BE2C (cell line): ENCODE results near the gene NT5C.

Experiments
- DNase-seq: peaks from one replicate; pipeline ENCODE4 v3.0.0-alpha.2; 2020
- H3K27me3 ChIP-seq: fragments of 250-450 bp; sonication (Bioruptor Pico); 2 replicates; pipeline ENCODE4 v1.5.1; 2020; ENCODE audit warnings: mild to moderate bottlenecking
- H3K36me3 ChIP-seq: fragments of 250-450 bp; sonication (Bioruptor Pico); 2 replicates; pipeline ENCODE4 v1.5.1; 2020; ENCODE audit warnings: mild to moderate bottlenecking
- H3K4me1 ChIP-seq: fragments of 250-450 bp; sonication (Bioruptor Pico); 2 replicates; pipeline ENCODE4 v1.5.1; 2020
- H3K4me3 ChIP-seq: 2 replicates; pipeline ENCODE4 v1.5.1; 2011; ENCODE audit warnings: low read depth, low read length
- H3K9me3 ChIP-seq: fragments of 250-450 bp; sonication (Bioruptor Pico); 2 replicates; pipeline ENCODE4 v1.5.1; 2020
- TF ChIP-seq, protein P1 (sequence below): IDR thresholded peaks from 2 replicates; pipeline ENCODE4 v1.5.1; 2012; ENCODE audit warnings: mild to moderate bottlenecking, low read depth, low read length

Gene NT5C

DNA sequence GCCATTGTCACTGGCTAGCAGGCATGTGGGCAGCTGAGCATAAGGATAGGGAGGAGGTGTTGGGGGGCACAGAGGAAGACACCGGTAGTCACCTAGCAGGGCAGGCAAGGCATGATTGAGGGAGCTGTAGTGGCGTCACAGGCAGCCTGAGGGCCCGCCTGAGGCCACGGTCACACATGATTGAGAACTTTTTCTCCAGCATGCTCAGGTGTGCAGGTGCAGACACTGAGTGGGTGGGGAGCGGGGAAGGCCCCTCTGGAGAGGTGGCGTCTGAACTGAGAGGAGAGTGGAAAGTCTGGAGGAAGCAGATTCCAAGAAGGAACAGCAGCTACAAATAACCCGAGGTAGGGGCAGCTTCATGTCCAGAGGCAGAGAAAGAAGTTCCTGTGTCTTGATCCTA lies 32.7 kb downstream of the NT5C start:
- TF ChIP-seq, protein P1, sequence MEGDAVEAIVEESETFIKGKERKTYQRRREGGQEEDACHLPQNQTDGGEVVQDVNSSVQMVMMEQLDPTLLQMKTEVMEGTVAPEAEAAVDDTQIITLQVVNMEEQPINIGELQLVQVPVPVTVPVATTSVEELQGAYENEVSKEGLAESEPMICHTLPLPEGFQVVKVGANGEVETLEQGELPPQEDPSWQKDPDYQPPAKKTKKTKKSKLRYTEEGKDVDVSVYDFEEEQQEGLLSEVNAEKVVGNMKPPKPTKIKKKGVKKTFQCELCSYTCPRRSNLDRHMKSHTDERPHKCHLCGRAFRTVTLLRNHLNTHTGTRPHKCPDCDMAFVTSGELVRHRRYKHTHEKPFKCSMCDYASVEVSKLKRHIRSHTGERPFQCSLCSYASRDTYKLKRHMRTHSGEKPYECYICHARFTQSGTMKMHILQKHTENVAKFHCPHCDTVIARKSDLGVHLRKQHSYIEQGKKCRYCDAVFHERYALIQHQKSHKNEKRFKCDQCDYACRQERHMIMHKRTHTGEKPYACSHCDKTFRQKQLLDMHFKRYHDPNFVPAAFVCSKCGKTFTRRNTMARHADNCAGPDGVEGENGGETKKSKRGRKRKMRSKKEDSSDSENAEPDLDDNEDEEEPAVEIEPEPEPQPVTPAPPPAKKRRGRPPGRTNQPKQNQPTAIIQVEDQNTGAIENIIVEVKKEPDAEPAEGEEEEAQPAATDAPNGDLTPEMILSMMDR = no peak
- no peaks in the 10 kb centered on the region for H3K36me3 ChIP-seq
- no peak overlapping the region for H3K4me3 ChIP-seq
- H3K4me1 ChIP-seq = no peaks in the 10 kb centered on the region
- DNase-seq = no peak
- no peaks in the 10 kb centered on the region for H3K9me3 ChIP-seq
- H3K27me3 ChIP-seq = no peaks in the 10 kb centered on the region

DNA sequence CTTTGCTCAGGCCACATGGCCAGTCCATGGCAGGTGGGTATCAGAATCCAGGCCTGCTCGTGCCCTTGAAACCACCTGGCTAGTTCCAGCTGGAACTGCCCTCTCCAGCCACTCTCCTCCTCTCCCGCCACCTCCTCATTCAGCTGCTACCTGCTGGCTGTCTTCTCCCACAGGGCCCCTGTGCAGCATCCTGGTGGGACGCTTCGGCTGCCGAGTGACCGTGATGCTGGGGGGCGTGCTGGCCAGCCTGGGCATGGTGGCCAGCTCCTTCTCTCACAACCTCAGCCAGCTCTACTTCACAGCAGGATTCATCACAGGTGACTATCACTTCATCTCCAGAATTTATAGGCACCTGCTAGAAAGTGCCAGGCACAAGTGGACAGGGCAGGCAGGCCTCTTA lies 33.7 kb downstream of the NT5C start:
- Histone ChIP-seq H3K27me3 (no peaks in the 10 kb centered on the region), H3K9me3 (no peaks in the 10 kb centered on the region), H3K4me1 (no peaks in the 10 kb centered on the region), H3K4me3 (no peak overlapping the region), H3K36me3 (no peaks in the 10 kb centered on the region)
- DNase-seq = no peak
- TF ChIP-seq, protein P1 = no peak

DNA sequence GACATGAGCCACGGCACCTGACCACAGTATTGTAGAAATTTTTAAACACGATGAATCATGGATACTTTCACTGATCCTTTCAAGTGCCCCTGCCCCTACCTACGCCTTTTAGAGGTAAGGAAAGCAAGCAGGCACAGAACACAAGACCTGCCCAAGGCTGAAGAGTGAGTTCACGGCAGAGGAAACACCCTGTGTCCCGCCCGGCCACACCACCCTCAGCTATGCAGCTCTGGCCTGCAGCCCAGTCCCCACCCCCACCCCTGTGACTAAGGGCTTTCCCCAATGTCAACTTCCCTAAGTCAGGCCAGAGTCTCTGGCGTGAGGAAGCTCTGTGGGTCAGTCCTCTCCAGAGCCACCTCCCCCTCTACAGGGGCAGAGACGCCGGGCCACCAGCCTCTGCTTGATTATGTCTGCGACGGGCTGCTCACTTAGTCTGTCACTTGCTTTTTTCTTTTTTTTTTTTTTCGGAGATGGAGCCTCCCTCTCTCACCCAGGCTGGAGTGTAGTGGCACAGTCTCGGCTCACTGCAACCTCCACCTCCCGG lies 35.4 kb downstream of the NT5C start:
- Histone ChIP-seq H3K36me3 (no peaks in the 10 kb centered on the region), H3K4me1 (no peaks in the 10 kb centered on the region), H3K4me3 (no peak overlapping the region), H3K9me3 (no peaks in the 10 kb centered on the region), H3K27me3 (no peaks in the 10 kb centered on the region)
- no peak for DNase-seq
- TF ChIP-seq, protein P1 = no peak

DNA sequence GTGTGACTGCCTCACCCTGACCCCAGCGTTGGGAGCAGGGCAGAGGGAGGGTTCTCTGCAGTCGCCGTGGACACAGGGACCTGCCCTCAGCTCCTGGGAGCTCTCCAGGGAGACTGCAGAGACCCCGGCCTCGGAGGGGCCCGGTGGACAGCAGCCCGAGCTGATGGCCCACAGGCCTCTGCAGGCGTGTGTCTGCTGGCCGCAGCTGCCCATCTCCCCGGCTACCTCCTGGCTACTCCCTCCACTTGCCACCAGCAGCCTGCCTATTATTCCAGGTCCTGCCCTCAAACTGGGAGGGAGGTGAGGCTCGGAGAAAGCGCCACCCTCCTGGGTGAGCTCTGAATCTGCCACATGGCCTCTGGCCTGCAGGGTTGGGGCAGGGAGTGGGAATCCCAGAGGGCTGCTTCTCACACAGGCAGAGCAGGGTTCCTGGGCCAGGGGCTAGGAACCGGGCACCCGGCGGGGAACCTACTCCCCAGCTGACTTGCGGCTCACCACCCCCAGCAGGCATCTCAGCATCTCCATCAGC lies 36.6 kb downstream of the NT5C start:
- Histone ChIP-seq H3K9me3 (no peaks in the 10 kb centered on the region), H3K4me3 (no peak overlapping the region), H3K27me3 (no peaks in the 10 kb centered on the region), H3K36me3 (no peaks in the 10 kb centered on the region), H3K4me1 (no peaks in the 10 kb centered on the region)
- TF ChIP-seq, protein P1 = no peak
- no peak for DNase-seq

- Histone ChIP-seq H3K27me3 (no peaks in the 10 kb centered on the region), H3K4me3 (no peak overlapping the region), H3K4me1 (no peaks in the 10 kb centered on the region), H3K9me3 (no peaks in the 10 kb centered on the region), H3K36me3 (no peaks in the 10 kb centered on the region)
- TF ChIP-seq, protein P1 = no peak
- no peak for DNase-seq
Measured at GRCh38 chr17:75093548-75094158, 37.9 kb downstream of the NT5C start.

DNA sequence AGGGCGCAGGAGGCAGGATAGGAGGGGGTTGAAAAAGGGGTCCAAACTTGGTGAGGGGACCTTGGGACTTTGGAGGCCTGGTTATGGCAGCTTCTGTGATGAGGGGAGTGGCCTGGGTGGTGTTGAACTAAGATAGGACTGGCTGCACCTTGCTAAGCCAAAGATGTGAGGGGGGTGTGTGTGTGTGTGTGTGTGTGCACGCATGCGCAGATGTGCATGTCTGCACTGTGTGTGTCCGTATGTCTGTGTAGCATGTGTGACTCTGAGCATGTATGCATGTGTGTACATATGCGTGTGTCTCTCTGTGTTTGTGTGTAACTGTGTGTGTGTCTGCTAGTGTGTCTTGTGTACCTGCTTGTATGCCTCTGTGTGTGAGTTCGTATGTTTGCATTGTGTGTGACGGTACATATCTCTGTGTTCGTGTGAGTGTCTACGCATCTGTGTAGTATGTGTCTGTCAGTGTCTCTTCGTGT lies 39.7 kb downstream of the NT5C start:
- Histone ChIP-seq H3K9me3 (no peaks in the 10 kb centered on the region), H3K27me3 (no peaks in the 10 kb centered on the region), H3K36me3 (no peaks in the 10 kb centered on the region), H3K4me3 (no peak overlapping the region), H3K4me1 (no peaks in the 10 kb centered on the region)
- TF ChIP-seq, protein P1 = no peak
- no peak for DNase-seq
